ENCODE measurements around the gene SLC37A3.
"Not testable (repeated sequence)": the region's sequence is repeated elsewhere in the genome, so short reads cannot be mapped to it uniquely, and the experiment has no call there.

Gene SLC37A3

GRCh38 chr7:140338959-140339358 is 59.4 kb downstream of the SLC37A3 start:
- H3K4me1 ChIP-seq (ENCODE audit: control insufficient read depth, insufficient read depth, low read length); H3K27me3 ChIP-seq (ENCODE audit: control insufficient read depth, insufficient read depth, low read length); H3K9me3 ChIP-seq (replicated peaks; ENCODE audit: low read length); H3K4me2 ChIP-seq (ENCODE audit: low read length); H3K4me3 ChIP-seq (ENCODE audit: low read length); H3K9ac ChIP-seq (ENCODE audit: low read depth, low read length): not testable (repeated sequence)
- H3K36me3 ChIP-seq (ENCODE audit: insufficient read depth, low read length) = peaks cover 36% of the 10 kb centered on the region

DNA sequence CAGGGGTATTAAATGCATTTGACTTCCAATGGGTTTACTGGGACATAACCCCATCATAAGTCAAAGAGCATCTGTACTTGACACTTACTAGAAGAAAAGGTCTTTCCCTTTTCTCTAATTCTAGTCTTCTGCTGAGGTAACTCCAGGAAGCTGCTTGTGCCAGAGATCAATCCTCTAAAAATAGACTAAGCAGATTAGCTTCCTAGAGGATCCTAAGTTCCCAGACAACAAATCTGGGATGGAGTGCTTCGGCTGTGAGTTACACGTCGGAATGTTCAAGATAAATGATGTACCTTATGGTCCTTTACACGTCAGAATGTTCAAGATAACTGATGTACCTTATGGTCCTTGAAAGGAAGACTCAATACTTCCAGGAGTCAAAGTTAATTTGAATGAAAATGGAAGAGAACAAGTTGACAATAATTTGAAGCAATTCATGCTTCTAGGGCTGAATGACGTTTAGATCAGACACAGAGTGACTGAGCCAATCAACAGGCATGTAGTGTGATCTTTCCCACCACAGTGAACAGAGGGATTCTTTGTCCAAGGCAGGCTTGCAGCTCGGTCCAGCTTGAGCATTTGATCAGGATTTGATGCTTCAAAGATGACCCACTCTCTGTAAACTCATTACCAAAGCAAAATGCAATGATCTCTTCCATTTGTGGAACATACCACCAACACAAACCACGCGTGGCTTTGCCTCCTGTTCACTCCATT is 63.8 kb downstream of the SLC37A3 start:
- no peak overlapping the region for H3K9ac ChIP-seq (ENCODE audit: low read depth, low read length)

DNA sequence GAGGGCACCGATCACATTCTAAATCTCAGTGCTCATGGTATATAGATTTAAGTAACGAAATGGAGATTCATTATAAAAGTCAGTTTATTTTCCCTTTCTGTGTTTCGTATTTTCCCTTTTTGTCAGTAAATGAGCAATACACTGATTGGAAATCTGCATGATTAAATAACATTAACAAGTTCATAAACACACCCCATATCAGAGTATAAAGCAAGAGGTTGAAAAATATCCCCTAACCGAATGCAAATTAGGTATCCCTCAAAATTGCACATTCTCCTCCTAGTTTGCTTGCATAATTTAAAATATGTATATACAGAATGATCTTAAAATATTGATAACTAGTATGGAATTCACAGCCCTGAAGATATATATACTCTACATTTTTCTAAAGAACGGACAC is 64.6 kb downstream of the SLC37A3 start:
- Histone ChIP-seq H3K4me2 (ENCODE audit: low read length) (no peak overlapping the region), H3K9ac (ENCODE audit: low read depth, low read length) (no peak overlapping the region), H3K36me3 (ENCODE audit: insufficient read depth, low read length) (peaks cover 16% of the 10 kb centered on the region), H3K27me3 (ENCODE audit: control insufficient read depth, insufficient read depth, low read length) (no peaks in the 10 kb centered on the region), H3K9me3 (replicated peaks; ENCODE audit: low read length) (no peaks in the 10 kb centered on the region), H3K4me1 (ENCODE audit: control insufficient read depth, insufficient read depth, low read length) (no peaks in the 10 kb centered on the region), H3K4me3 (ENCODE audit: low read length) (no peak overlapping the region)

More for the DNA sequence above, 63.8 kb downstream of the SLC37A3 start:
- Histone ChIP-seq H3K4me1 (ENCODE audit: control insufficient read depth, insufficient read depth, low read length) (no peaks in the 10 kb centered on the region), H3K4me3 (ENCODE audit: low read length) (no peak overlapping the region), H3K36me3 (ENCODE audit: insufficient read depth, low read length) (peaks cover 16% of the 10 kb centered on the region), H3K4me2 (ENCODE audit: low read length) (no peak overlapping the region), H3K9me3 (replicated peaks; ENCODE audit: low read length) (no peaks in the 10 kb centered on the region), H3K27me3 (ENCODE audit: control insufficient read depth, insufficient read depth, low read length) (no peaks in the 10 kb centered on the region)

DNA sequence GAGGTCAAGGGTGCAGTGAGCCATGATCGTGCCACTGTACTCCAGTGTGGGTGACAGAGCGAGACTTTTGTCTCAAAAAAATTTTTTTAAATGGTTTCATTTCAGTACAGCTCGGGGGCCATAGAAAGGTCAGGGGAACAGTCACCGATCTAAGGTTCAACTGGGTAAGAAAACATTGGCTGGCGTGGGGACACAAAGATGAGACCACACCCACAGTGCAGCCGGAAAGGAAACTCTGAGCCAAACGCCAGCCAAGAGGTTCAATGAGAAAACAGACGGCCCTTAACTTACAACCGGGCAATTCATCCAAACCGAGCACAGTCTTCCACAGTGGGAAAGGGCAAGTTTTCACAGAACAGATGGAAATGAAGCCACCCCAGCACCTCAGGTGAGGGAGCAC is 65.1 kb downstream of the SLC37A3 start:
- no peak overlapping the region for H3K4me3 ChIP-seq (ENCODE audit: low read length)
- H3K36me3 ChIP-seq (ENCODE audit: insufficient read depth, low read length) = peaks cover 16% of the 10 kb centered on the region

DNA sequence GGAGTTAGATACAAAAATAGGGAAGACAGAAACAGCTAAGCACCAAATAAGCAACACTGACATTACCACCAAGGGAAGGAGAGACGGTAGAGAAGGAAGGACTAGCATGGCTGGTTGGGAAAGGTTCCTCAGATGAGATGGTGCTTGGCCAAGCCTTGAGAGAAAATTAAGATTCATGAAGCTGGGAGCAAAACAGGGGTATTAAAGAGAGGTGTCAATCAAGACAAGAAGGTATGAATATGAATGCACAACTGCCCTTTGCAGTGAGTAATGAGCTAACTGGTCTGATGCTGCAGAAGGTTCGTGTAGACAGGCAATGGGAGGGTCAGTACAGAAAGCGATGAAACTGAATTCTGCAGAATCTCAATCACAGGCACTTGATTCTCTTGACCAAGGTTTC is 67.7 kb downstream of the SLC37A3 start:
- Histone ChIP-seq H3K9ac (ENCODE audit: low read depth, low read length) (no peak overlapping the region), H3K9me3 (replicated peaks; ENCODE audit: low read length) (no peaks in the 10 kb centered on the region), H3K27me3 (ENCODE audit: control insufficient read depth, insufficient read depth, low read length) (no peaks in the 10 kb centered on the region), H3K36me3 (ENCODE audit: insufficient read depth, low read length) (peaks cover 16% of the 10 kb centered on the region), H3K4me1 (ENCODE audit: control insufficient read depth, insufficient read depth, low read length) (no peaks in the 10 kb centered on the region), H3K4me3 (ENCODE audit: low read length) (no peak overlapping the region), H3K4me2 (ENCODE audit: low read length) (no peak overlapping the region)

More for the DNA sequence above, 65.1 kb downstream of the SLC37A3 start:
- H3K4me1 ChIP-seq (ENCODE audit: control insufficient read depth, insufficient read depth, low read length) = no peaks in the 10 kb centered on the region
- H3K9me3 ChIP-seq (replicated peaks; ENCODE audit: low read length) = no peaks in the 10 kb centered on the region
- H3K9ac ChIP-seq (ENCODE audit: low read depth, low read length) = no peak overlapping the region
- no peaks in the 10 kb centered on the region for H3K27me3 ChIP-seq (ENCODE audit: control insufficient read depth, insufficient read depth, low read length)
- H3K4me2 ChIP-seq (ENCODE audit: low read length) = no peak overlapping the region

DNA sequence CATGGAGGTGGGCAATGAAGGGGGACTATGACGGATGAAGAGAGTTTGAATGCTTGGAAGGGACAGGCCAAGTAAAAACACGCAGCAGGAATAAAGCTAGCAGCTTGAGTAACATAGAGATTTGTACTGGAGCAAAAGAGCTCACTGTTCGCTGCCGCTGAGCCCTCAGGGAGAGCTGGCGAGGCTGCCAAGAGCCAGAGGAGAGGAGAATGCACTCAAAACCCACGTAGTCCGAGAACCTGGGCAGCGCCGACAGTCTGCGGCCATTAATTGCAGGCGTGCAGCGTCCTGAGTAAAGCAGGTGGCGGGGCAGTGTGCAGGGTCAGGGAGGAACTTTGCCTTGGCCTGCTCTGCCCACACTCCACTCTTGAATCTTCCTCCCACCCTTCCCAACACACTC is 68.2 kb downstream of the SLC37A3 start:
- no peak overlapping the region for H3K4me3 ChIP-seq (ENCODE audit: low read length)
- H3K9ac ChIP-seq (ENCODE audit: low read depth, low read length) = no peak overlapping the region
- no peak overlapping the region for H3K4me2 ChIP-seq (ENCODE audit: low read length)
- H3K4me1 ChIP-seq (ENCODE audit: control insufficient read depth, insufficient read depth, low read length) = no peaks in the 10 kb centered on the region
- H3K27me3 ChIP-seq (ENCODE audit: control insufficient read depth, insufficient read depth, low read length) = no peaks in the 10 kb centered on the region
- H3K36me3 ChIP-seq (ENCODE audit: insufficient read depth, low read length) = peaks cover 15% of the 10 kb centered on the region
- H3K9me3 ChIP-seq (replicated peaks; ENCODE audit: low read length) = no peaks in the 10 kb centered on the region

GRCh38 chr7:140327261-140327661 is 71.1 kb downstream of the SLC37A3 start:
- no peak overlapping the region for H3K4me2 ChIP-seq (ENCODE audit: low read length)
- no peaks in the 10 kb centered on the region for H3K4me1 ChIP-seq (ENCODE audit: control insufficient read depth, insufficient read depth, low read length)
- no peaks in the 10 kb centered on the region for H3K36me3 ChIP-seq (ENCODE audit: insufficient read depth, low read length)
- no peak overlapping the region for H3K4me3 ChIP-seq (ENCODE audit: low read length)
- no peak overlapping the region for H3K9ac ChIP-seq (ENCODE audit: low read depth, low read length)
- no peaks in the 10 kb centered on the region for H3K9me3 ChIP-seq (replicated peaks; ENCODE audit: low read length)
- H3K27me3 ChIP-seq (ENCODE audit: control insufficient read depth, insufficient read depth, low read length) = no peaks in the 10 kb centered on the region

GRCh38 chr7:140326116-140326928 is 72.0 kb downstream of the SLC37A3 start:
- Histone ChIP-seq H3K4me1 (ENCODE audit: control insufficient read depth, insufficient read depth, low read length) (no peaks in the 10 kb centered on the region), H3K4me3 (ENCODE audit: low read length) (no peak overlapping the region), H3K9me3 (replicated peaks; ENCODE audit: low read length) (no peaks in the 10 kb centered on the region), H3K27me3 (ENCODE audit: control insufficient read depth, insufficient read depth, low read length) (no peaks in the 10 kb centered on the region), H3K4me2 (ENCODE audit: low read length) (no peak overlapping the region), H3K36me3 (ENCODE audit: insufficient read depth, low read length) (no peaks in the 10 kb centered on the region), H3K9ac (ENCODE audit: low read depth, low read length) (no peak overlapping the region)

DNA sequence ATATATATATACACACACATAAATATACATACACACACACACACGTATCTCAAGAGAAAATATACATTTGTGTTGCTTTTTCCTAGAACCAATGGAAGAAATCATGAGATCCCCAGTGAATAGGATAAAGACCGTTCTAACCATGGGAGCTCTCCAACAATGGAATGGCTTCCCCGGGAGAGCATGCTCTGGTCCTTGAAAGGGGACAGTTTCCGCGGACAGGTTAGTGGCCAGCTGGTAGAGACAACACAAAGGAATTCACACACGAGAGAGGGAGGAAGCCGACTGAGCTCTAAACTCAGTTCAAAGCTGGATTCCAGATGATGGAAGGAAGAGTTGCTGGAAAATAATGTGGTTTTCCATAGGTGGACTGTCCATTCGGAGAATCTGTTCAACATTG is 72.7 kb downstream of the SLC37A3 start:
- Histone ChIP-seq H3K4me2 (ENCODE audit: low read length) (no peak overlapping the region), H3K27me3 (ENCODE audit: control insufficient read depth, insufficient read depth, low read length) (no peaks in the 10 kb centered on the region), H3K36me3 (ENCODE audit: insufficient read depth, low read length) (no peaks in the 10 kb centered on the region), H3K9ac (ENCODE audit: low read depth, low read length) (no peak overlapping the region), H3K4me1 (ENCODE audit: control insufficient read depth, insufficient read depth, low read length) (no peaks in the 10 kb centered on the region), H3K9me3 (replicated peaks; ENCODE audit: low read length) (no peaks in the 10 kb centered on the region), H3K4me3 (ENCODE audit: low read length) (no peak overlapping the region)

GRCh38 chr7:140324714-140325113 is 73.6 kb downstream of the SLC37A3 start:
- Histone ChIP-seq H3K9me3 (replicated peaks; ENCODE audit: low read length) (no peaks in the 10 kb centered on the region), H3K4me1 (ENCODE audit: control insufficient read depth, insufficient read depth, low read length) (no peaks in the 10 kb centered on the region), H3K9ac (ENCODE audit: low read depth, low read length) (no peak overlapping the region), H3K27me3 (ENCODE audit: control insufficient read depth, insufficient read depth, low read length) (no peaks in the 10 kb centered on the region), H3K36me3 (ENCODE audit: insufficient read depth, low read length) (no peaks in the 10 kb centered on the region), H3K4me3 (ENCODE audit: low read length) (no peak overlapping the region), H3K4me2 (ENCODE audit: low read length) (no peak overlapping the region)

DNA sequence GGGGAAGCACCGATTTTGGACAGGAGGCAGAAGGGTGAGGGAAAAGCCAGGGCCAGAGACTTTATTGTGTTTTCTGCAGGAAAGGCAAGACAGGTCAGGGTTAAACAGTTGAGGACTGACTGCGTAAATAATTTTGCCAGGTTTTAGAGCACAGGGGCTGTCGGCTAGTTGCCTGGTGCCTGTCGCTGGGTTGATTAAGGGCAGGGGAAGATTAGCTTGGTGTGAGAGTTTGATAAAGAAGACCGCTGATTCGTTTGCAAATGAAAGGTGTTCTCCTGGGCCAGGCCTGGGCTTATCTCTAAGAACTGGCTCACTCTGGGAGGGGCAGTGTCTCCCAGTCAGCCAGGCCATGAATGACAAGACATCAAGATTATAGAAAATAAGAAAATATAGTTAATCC is 75.6 kb downstream of the SLC37A3 start:
- no peak overlapping the region for H3K4me3 ChIP-seq (ENCODE audit: low read length)
- no peaks in the 10 kb centered on the region for H3K27me3 ChIP-seq (ENCODE audit: control insufficient read depth, insufficient read depth, low read length)
- no peak overlapping the region for H3K4me2 ChIP-seq (ENCODE audit: low read length)
- H3K9me3 ChIP-seq (replicated peaks; ENCODE audit: low read length) = no peaks in the 10 kb centered on the region
- H3K4me1 ChIP-seq (ENCODE audit: control insufficient read depth, insufficient read depth, low read length) = no peaks in the 10 kb centered on the region
- no peak overlapping the region for H3K9ac ChIP-seq (ENCODE audit: low read depth, low read length)
- no peaks in the 10 kb centered on the region for H3K36me3 ChIP-seq (ENCODE audit: insufficient read depth, low read length)

- H3K9me3 ChIP-seq (replicated peaks; ENCODE audit: low read length); H3K4me3 ChIP-seq (ENCODE audit: low read length); H3K9ac ChIP-seq (ENCODE audit: low read depth, low read length); H3K27me3 ChIP-seq (ENCODE audit: control insufficient read depth, insufficient read depth, low read length); H3K4me2 ChIP-seq (ENCODE audit: low read length); H3K36me3 ChIP-seq (ENCODE audit: insufficient read depth, low read length): not testable (repeated sequence)
- H3K4me1 ChIP-seq (ENCODE audit: control insufficient read depth, insufficient read depth, low read length) = peaks cover 16% of the 10 kb centered on the region
These were observed 78.3 kb downstream of the SLC37A3 start for GRCh38 chr7:140320078-140320477.

All from skeletal muscle satellite cell (primary cell).